Measurements from ENCODE around the gene SYT2. TPM values are rescaled to one million over a fixed set of nuclear protein-coding genes. Genes with fewer than 3 reads are reported as not detected.
"Not testable (repeated sequence)": the region's sequence is repeated elsewhere in the genome, so short reads cannot be mapped to it uniquely, and the experiment has no call there.

The SYT2 gene
- total and polyA plus RNA-seq, 4 donors = 0.01 to 0.23 (median 0.03) TPM

DNA sequence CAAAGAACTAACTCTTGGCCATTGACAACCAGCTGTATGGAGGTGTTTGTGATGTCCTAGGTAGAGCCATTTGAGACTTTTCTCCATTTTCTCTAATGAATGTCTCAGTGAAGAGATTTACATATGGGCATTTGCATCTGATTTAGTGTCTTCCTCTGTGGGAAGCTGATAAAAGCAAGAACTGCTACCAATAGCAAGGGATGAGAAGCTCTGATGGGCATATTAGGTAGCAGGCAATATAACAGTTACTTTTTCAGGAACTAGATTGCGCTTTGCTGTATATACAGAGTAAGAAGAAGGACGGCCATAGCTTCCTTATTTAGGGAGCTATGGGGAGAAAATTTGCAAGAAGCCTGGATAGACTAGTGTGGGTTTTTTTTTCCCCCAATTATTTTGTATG, 169.4 kb downstream of the SYT2 start:
- ATAC-seq (ENCODE audit: insufficient read depth, low FRiP score); H3K36me3 ChIP-seq (ENCODE audit: control insufficient read depth in 4 of 4, insufficient read depth in 4 of 4, low read length in 4 of 4); H3K9me3 ChIP-seq (ENCODE audit: control insufficient read depth in 4 of 4, insufficient read depth in 3 of 4, low read length in 3 of 4); H3K27me3 ChIP-seq (ENCODE audit: control insufficient read depth in 3 of 3, insufficient read depth in 3 of 3, low read length in 2 of 3); H3K4me3 ChIP-seq; DNase-seq: not testable (repeated sequence)
- H3K27ac ChIP-seq (ENCODE audit: low read depth in 1 of 2, low read length in 1 of 2) = peak overlapping the region in 1 of 2 donors; percentile 93
- H3K9ac ChIP-seq (ENCODE audit: insufficient read depth in 1 of 2, low read length in 2 of 2) = peak overlapping the region in 1 of 2 donors; percentile 16
- H3K4me1 ChIP-seq (ENCODE audit: control insufficient read depth in 5 of 5, insufficient read depth in 5 of 5, low read length in 5 of 5) = peaks cover 0 to 18% (median 3%) of the 10 kb centered on the region in 5 donors
- WGBS, 2 donors = 61 to 64% methylated on average over 2 of the region's 2 CpGs

Other genes starting within 250 kb of the SYT2 start
- gene KDM5B, start 98.0 kb upstream of the SYT2 start, total RNA-seq = 100 to 1,000 TPM in 1 of 2 donors, 10 to 100 TPM in 1; 51.1 to 247 TPM
- gene KDM5B, start 98.0 kb upstream of the SYT2 start, polyA plus RNA-seq = 10 to 100 TPM; 11.2 to 12.1 TPM
- 1 to 10 TPM in 1 of 2 donors, not detected in 1; 1.3 TPM for gene PCAT6, start 100.5 kb upstream of the SYT2 start, total RNA-seq
- 1 to 10 TPM in 1 of 2 donors, under 1 TPM in 1; 0.84 to 1.8 TPM for gene PCAT6, start 100.5 kb upstream of the SYT2 start, polyA plus RNA-seq
- 10 to 100 TPM in 1 of 2 donors, 1 to 10 TPM in 1; 6.2 to 10.3 TPM for gene RABIF, start 178.7 kb upstream of the SYT2 start, total RNA-seq
- 1 to 10 TPM; 7.6 to 8.8 TPM for gene RABIF, start 178.7 kb upstream of the SYT2 start, polyA plus RNA-seq
- gene KLHL12, start 216.8 kb upstream of the SYT2 start, total RNA-seq = 10 to 100 TPM; 24.6 to 25.6 TPM
- gene KLHL12, start 216.8 kb upstream of the SYT2 start, polyA plus RNA-seq = 10 to 100 TPM; 12.4 to 20.4 TPM
- gene ADIPOR1, start 247.9 kb upstream of the SYT2 start, total RNA-seq = 100 to 1,000 TPM in 1 of 2 donors, 10 to 100 TPM in 1; 96.5 to 119 TPM
- 100 to 1,000 TPM in 1 of 2 donors, 10 to 100 TPM in 1; 95.2 to 125 TPM for gene ADIPOR1, start 247.9 kb upstream of the SYT2 start, polyA plus RNA-seq

Data from lung (tissue), 10 donors.